HG03342 (cell line): ENCODE measurements around the gene SAMD11.
"Not testable (repeated sequence)": the region's sequence is repeated elsewhere in the genome, so short reads cannot be mapped to it uniquely, and the experiment has no call there.

Source experiments
- ATAC-seq: cut with Tn5 transposase; IDR thresholded peaks from one replicate; pipeline ENCODE4 v1.9.1; 2021; ENCODE audit warnings: mild to moderate bottlenecking, moderate library complexity; ENCODE audit not compliant: unreplicated experiment

The SAMD11 gene

GRCh38 chr1:943545-944340 lies 20.0 kb downstream of the SAMD11 start:
- no peak for ATAC-seq

- ATAC-seq: no peak
These were observed 20.9 kb downstream of the SAMD11 start for GRCh38 chr1:944341-945325.

DNA sequence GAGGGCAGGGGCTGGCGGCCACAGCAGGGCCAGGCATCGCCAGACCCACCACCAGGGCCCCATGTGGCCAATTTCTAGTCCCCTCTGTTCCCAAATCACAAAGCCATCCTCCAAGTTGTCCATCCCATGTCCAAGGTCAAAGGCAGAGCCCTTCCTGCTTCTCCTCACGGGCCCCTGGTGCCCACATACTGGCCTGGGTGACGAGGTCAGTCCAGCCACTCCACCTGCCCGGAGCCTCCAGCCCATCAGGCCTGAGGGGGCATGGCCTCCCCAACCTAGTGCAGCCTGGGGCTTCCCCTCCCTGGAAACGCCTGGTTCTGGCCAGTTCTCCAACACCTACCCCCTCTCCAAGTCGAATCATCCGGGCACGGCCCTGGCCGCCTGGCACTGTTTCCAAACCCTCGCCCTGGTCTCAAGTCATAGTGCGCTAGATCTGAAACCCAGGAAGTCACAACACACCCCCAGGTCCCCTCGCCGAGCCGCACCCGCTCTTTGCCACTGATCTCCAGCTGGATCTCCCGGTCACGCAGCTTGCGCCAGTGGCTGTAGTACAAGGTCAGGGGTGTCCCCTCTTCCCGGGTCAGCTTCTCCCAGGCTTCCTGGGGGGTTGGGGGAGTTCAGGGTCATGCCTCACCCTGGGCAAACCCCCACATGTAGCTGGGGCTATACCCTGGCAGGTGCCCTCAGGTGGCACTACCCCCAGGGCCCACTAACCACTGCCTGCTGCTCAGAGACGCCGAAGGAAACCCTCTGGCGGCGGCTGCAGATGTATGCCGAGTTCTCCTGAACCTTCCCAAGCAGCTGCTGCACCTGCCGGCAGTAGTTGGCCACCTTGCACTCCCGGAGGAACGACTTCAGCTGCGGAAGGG lies 22.2 kb downstream of the SAMD11 start:
- no peak for ATAC-seq

GRCh38 chr1:946811-947210 lies 23.1 kb downstream of the SAMD11 start:
- not testable (repeated sequence) for ATAC-seq

- no peak for ATAC-seq
These were observed 24.2 kb downstream of the SAMD11 start for GRCh38 chr1:947958-948357.

GRCh38 chr1:950268-950667 lies 26.5 kb downstream of the SAMD11 start:
- ATAC-seq: no peak

- ATAC-seq: no peak
These were observed 27.2 kb downstream of the SAMD11 start for GRCh38 chr1:950881-951280.

GRCh38 chr1:951364-951763 lies 27.6 kb downstream of the SAMD11 start:
- ATAC-seq: no peak

DNA sequence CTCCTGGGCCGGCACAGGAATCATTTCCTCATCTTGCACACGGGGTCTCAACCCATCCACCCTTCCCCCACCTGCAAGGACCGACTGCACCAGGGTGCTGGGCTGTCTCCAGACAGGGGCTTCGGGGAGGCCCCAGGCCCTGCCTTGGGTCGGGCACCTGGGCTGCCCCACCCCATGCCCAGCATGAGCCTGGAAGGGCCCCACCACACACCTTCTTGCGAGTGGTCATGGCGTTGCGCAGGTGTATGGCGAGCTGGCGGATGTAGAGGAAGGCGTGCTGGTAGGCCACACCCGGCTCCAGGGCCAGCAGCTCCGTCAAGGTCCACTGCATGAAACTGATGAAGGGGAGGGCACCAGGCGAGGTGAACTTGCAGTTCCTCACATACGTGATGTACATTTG lies 28.5 kb downstream of the SAMD11 start:
- ATAC-seq: no peak

- ATAC-seq: no peak
These were observed 28.9 kb downstream of the SAMD11 start for GRCh38 chr1:952603-953002.

- ATAC-seq: no peak
These were observed 30.0 kb downstream of the SAMD11 start for GRCh38 chr1:953524-954320.

DNA sequence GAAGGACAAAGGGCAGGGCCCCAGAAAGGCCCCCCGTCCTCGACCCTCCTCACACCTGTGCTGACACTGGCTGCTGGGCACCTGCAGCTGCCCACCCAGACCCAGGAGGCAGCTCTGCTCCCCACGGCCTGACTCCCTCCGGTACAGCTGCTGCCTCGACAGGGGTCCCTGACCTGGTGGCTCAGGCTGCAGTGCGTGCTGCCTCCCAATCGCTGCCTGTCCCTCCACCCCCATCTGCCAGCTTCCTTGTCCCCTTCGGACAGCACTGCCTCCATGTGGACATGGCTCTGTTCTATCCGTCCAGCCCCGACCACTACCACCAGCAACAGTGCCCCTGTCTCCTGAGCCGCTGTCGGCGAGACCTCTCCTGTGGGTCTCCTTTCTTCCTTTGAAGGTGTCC lies 31.2 kb downstream of the SAMD11 start:
- no peak for ATAC-seq

- no peak for ATAC-seq
These were observed 31.8 kb downstream of the SAMD11 start for GRCh38 chr1:955474-955873.

- no peak for ATAC-seq
These were observed 32.9 kb downstream of the SAMD11 start for GRCh38 chr1:956636-957035.

- ATAC-seq: peak; percentile 59
These were observed 35.4 kb downstream of the SAMD11 start, which contains the start of gene NOC2L for GRCh38 chr1:958823-959730. NOC2L (minus strand) TSS chr1:959256; CDS start chr1:959240, 16 bp downstream.

- no peak for ATAC-seq
These were observed 36.1 kb downstream of the SAMD11 start for GRCh38 chr1:959731-960362.

DNA sequence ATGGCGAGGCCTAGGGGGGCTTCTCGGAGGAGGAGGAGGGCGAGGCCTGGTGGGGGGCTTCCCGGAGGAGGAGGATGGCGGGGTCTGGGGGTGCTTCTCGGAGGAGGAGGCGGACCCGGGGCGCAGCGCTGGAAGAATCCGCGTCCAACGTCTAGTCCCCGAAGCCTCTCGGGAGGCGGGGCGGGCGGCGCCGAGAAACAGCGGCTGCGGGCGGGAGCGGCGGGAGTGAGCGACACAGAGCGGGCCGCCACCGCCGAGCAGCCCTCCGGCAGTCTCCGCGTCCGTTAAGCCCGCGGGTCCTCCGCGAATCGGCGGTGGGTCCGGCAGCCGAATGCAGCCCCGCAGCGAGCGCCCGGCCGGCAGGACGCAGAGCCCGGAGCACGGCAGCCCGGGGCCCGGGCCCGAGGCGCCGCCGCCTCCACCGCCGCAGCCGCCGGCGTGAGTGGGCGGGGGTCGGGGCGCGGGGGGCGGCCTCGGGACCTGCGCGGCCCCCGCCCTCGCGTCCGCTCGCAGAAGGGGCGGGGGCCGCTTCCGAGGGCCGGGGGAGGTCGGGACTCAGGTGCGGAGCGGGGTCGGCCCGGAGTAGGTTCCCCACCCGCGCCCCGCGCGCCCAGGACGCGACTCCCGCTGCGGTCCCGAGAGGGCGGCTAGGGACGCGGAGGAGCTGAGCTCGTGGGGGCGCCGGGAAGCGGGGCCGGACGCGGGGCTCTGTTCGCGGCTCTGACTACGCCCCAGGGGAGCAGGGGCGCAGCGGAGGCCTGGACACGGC lies 36.8 kb downstream of the SAMD11 start, which contains the start of gene KLHL17:
Gene KLHL17, plus strand, starts transcription at position 222 of the 769 bp plus-strand sequence. Its CDS starts 110 bp downstream, at position 332.
- ATAC-seq: peak; percentile 39
